Lower leg skin (tissue), 3 donors: ENCODE measurements around the gene OR6S1.

Experiments
- POLR2A ChIP-seq, 2 donors: fragments of 450-650 bp; IDR thresholded peaks; one replicate each; pipeline ENCODE4 v1.6.1; 2016 to 2017; ENCODE audit warnings: antibody characterized with exemption in 2 of 2, mild to moderate bottlenecking in 1 of 2, moderate library complexity in 1 of 2
- TF ChIP-seq, protein P1 (sequence below), 3 donors: fragments of 450-650 bp; IDR thresholded peaks; one replicate each; pipeline ENCODE4 v1.5.1; 2016; ENCODE audit warnings: antibody characterized with exemption in 3 of 3, mild to moderate bottlenecking in 3 of 3, moderate library complexity in 2 of 3

DNA sequence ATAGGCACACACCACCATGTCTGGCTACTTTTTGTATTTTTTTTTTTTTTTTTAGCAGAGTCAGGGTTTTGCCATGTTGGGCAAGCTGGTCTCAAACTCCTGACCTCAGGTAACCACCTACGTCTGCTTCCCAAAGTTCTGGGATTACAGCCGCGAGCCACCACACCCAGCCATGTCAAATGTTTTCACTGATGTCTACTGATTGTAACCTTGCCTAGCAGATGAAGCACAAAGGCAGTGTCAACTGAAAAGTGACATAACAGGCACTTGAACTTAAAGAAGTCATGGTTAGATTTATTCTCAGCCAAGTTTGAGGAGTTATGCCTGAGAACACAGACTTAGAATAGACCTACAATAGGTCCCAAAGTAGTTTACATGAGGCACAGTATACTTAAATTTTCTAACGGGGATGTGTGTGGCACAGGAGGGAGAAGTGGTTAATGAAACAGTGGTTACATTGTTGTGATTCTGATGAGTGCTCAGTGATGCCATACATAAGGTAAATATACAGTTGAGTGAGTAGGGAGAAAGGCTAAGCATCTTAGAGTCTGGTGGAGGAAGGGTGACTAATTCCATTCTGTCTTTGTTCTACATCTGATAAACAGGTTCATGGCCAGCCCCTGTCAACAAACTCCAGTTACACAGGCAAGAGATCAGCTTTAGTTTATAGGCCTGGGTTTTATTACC lies 30.2 kb upstream of the OR6S1 start:
- TF ChIP-seq, protein P1, sequence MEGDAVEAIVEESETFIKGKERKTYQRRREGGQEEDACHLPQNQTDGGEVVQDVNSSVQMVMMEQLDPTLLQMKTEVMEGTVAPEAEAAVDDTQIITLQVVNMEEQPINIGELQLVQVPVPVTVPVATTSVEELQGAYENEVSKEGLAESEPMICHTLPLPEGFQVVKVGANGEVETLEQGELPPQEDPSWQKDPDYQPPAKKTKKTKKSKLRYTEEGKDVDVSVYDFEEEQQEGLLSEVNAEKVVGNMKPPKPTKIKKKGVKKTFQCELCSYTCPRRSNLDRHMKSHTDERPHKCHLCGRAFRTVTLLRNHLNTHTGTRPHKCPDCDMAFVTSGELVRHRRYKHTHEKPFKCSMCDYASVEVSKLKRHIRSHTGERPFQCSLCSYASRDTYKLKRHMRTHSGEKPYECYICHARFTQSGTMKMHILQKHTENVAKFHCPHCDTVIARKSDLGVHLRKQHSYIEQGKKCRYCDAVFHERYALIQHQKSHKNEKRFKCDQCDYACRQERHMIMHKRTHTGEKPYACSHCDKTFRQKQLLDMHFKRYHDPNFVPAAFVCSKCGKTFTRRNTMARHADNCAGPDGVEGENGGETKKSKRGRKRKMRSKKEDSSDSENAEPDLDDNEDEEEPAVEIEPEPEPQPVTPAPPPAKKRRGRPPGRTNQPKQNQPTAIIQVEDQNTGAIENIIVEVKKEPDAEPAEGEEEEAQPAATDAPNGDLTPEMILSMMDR (IDR thresholded peaks at IDR 0.05): no peak
- TF ChIP-seq POLR2A (IDR thresholded peaks at IDR 0.05): no peak
